ENCODE data around the gene RAD51B. TPM values are rescaled to one million over a fixed set of nuclear protein-coding genes. Genes with fewer than 3 reads are reported as not detected.

Gene RAD51B
- total and polyA plus RNA-seq, 2 of the 13 experiments (the other 11 are each of a cell fraction or from before 2014, with no cell fraction given): 7.0 to 9.5 TPM

DNA sequence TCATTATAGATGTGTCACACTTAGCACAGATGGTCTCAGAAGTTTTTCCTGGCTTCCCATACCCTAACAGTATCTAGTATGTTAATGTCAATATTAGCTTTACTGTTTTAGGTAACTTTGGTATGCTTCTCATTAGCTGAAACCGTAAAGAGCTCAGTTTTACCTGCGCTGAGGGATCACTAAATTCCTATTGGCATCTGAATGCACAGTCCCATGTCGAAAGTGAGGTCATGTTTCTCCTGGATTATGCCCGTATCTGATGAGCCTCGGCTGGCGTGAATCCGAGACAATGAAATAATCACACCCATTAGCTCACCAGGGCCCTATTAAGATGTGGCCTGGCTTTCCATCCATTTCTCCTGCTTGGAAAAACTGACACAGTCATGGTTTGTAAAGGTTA, 555.1 kb downstream of the RAD51B start:
- no TSS peak for BruUV-seq (replicated peaks)
- Histone ChIP-seq H2AFZ (ENCODE audit: low read length) (no peak overlapping the region), H3K79me2 (ENCODE audit: insufficient read depth, low read length) (no peaks in the 10 kb centered on the region), H3K36me3 (replicated peaks in 1 of 2; ENCODE audit: control insufficient read depth in 1 of 2, insufficient read depth in 2 of 2, low read length in 2 of 2) (no peaks in the 10 kb centered on the region), H3K27ac (ENCODE audit: extremely low read length, insufficient read depth, low read length) (no peak overlapping the region), H3K4me3 (replicated peaks in 1 of 3; ENCODE audit: insufficient read depth in 1 of 3, low read depth in 2 of 3, low read length in 3 of 3) (no peak overlapping the region), H3K9ac (ENCODE audit: insufficient read depth, low read depth, low read length) (no peak overlapping the region), H3K4me2 (ENCODE audit: low read depth, low read length) (no peak overlapping the region), H4K20me1 (ENCODE audit: insufficient read depth, low read length) (no peaks in the 10 kb centered on the region), H3K4me1 (ENCODE audit: insufficient read depth, low read length) (peaks cover 40% of the 10 kb centered on the region), H3K27me3 (ENCODE audit: control insufficient read depth in 1 of 2, insufficient read depth in 2 of 2, low read length in 2 of 2) (no peaks in the 10 kb centered on the region), H3K9me3 (ENCODE audit: low read length) (no peaks in the 10 kb centered on the region)
- in situ Hi-C loops (cut with HindIII; ENCODE audit: extremely low pct_ligation_motif_present, low pct_unique_long_range_greater_than_20kb) (no loop called here), intact Hi-C loops (cut with micrococcal nuclease; ENCODE audit: unreplicated experiment) (no loop called here)
- POLR2A ChIA-PET: no interaction called here
- DNase-seq (ENCODE audit: low spot score) (no peak), ATAC-seq (no peak), FAIRE-seq (no peak)
- TF ChIP-seq, protein P1, sequence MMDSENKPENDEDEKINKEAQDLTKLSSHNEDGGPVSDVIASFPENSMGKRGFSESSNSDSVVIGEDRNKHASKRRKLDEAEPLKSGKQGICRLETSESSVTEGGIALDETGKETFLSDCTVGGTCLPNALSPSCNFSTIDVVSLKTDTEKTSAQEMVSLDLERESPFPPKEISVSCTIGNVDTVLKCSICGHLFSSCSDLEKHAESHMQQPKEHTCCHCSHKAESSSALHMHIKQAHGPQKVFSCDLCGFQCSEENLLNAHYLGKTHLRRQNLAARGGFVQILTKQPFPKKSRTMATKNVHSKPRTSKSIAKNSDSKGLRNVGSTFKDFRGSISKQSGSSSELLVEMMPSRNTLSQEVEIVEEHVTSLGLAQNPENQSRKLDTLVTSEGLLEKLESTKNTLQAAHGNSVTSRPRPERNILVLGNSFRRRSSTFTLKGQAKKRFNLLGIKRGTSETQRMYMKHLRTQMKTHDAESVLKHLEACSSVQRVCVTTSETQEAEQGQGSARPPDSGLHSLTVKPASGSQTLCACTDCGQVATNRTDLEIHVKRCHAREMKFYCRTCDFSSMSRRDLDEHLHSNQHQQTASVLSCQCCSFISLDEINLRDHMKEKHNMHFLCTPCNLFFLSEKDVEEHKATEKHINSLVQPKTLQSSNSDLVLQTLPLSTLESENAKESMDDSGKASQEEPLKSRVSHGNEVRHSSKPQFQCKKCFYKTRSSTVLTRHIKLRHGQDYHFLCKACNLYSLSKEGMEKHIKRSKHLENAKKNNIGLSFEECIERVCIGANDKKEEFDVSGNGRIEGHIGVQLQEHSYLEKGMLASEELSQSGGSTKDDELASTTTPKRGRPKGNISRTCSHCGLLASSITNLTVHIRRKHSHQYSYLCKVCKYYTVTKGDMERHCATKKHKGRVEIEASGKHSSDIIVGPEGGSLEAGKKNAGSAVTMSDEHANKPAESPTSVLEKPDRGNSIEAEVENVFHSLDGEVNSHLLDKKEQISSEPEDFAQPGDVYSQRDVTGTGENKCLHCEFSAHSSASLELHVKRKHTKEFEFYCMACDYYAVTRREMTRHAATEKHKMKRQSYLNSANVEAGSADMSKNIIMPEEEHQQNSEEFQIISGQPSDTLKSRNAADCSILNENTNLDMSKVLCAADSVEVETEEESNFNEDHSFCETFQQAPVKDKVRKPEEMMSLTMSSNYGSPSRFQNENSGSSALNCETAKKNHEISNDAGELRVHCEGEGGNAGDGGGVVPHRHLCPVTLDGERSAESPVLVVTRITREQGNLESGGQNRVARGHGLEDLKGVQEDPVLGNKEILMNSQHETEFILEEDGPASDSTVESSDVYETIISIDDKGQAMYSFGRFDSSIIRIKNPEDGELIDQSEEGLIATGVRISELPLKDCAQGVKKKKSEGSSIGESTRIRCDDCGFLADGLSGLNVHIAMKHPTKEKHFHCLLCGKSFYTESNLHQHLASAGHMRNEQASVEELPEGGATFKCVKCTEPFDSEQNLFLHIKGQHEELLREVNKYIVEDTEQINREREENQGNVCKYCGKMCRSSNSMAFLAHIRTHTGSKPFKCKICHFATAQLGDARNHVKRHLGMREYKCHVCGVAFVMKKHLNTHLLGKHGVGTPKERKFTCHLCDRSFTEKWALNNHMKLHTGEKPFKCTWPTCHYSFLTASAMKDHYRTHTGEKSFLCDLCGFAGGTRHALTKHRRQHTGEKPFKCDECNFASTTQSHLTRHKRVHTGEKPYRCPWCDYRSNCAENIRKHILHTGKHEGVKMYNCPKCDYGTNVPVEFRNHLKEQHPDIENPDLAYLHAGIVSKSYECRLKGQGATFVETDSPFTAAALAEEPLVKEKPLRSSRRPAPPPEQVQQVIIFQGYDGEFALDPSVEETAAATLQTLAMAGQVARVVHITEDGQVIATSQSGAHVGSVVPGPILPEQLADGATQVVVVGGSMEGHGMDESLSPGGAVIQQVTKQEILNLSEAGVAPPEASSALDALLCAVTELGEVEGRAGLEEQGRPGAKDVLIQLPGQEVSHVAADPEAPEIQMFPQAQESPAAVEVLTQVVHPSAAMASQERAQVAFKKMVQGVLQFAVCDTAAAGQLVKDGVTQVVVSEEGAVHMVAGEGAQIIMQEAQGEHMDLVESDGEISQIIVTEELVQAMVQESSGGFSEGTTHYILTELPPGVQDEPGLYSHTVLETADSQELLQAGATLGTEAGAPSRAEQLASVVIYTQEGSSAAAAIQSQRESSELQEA (CRISPR knock-in tag; IDR thresholded peaks at IDR 0.05; ENCODE audit: not compliant biosample characterization): no peak
- TF ChIP-seq ZNF101 (CRISPR knock-in tag; IDR thresholded peaks at IDR 0.05; ENCODE audit: borderline replicate concordance, low read depth) (no peak), POLR2G (IDR thresholded peaks at IDR 0.05; ENCODE audit: low read depth, low read length) (no peak), ZFP1 (CRISPR knock-in tag; IDR thresholded peaks at IDR 0.05) (no peak), ZNF629 (CRISPR knock-in tag; conservative IDR thresholded peaks at IDR 0.05) (no peak), CBX1 (IDR thresholded peaks at IDR 0.05; ENCODE audit: low read depth) (no peak), ZFP36 (IDR thresholded peaks at IDR 0.05; ENCODE audit: borderline replicate concordance, low read depth, low read length, partially characterized antibody) (no peak), ZNF547 (CRISPR knock-in tag; IDR thresholded peaks at IDR 0.05) (no peak), ZNF124 (CRISPR knock-in tag; IDR thresholded peaks at IDR 0.05) (no peak), KDM1A (CRISPR knock-in tag; IDR thresholded peaks at IDR 0.05) (no peak), MYC (CRISPR knock-in tag; IDR thresholded peaks at IDR 0.05; ENCODE audit: borderline replicate concordance) (no peak), ZNF333 (CRISPR knock-in tag; IDR thresholded peaks at IDR 0.05; ENCODE audit: borderline replicate concordance) (no peak)
- CTCF ChIA-PET (ENCODE audit: low intra/inter-chr PET ratio, low total read pairs): no interaction called here
- 87% methylated on average over 7 of the region's 7 CpGs for WGBS (ENCODE audit: low lambda C conversion rate)

Data from HepG2 (cell line).